ENCODE data around the gene ANKS1B. TPM values are rescaled to one million over a fixed set of nuclear protein-coding genes. Genes with fewer than 3 reads are reported as not detected.

Gene ANKS1B
- total RNA-seq, 4 donors from 2014 or later = 4.9 to 15.4 (median 9.4) TPM

DNA sequence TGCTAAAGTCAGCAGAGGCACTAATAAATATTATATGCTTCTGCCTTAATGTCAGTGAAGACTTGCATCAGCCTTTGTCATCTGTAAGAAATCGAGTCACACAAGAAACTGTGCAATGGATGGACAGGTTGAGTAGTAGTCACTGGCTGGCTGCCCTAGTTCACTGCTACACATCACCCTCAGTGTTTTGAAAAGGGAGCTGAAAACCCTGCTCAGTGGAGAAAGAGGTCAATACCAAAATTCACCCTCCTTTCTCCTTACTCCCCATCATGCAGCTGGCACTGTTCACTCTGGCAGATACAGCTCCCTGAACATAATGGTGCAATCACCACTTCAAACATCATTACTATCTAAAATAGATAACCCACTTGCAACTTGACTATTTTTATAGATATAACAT, 6.6 kb downstream of the ANKS1B start:
- 62% methylated on average over 1 of the region's 1 CpG for WGBS
- Histone ChIP-seq H3K9me3 (no peaks in the 10 kb centered on the region), H3K36me3 (no peaks in the 10 kb centered on the region), H3K27ac (no peak overlapping the region), H3K27me3 (no peaks in the 10 kb centered on the region), H3K4me3 (no peak overlapping the region), H3K4me1 (peaks cover 4% of the 10 kb centered on the region)
- no peak for DNase-seq (ENCODE audit: low spot score in 2 of 2)
- no peak for TF ChIP-seq POLR2A (IDR thresholded peaks at IDR 0.05)
- TF ChIP-seq POLR2AphosphoS5 (IDR thresholded peaks at IDR 0.05) = no peak
- TF ChIP-seq EP300 (IDR thresholded peaks at IDR 0.05) = no peak
- TF ChIP-seq, protein P1, sequence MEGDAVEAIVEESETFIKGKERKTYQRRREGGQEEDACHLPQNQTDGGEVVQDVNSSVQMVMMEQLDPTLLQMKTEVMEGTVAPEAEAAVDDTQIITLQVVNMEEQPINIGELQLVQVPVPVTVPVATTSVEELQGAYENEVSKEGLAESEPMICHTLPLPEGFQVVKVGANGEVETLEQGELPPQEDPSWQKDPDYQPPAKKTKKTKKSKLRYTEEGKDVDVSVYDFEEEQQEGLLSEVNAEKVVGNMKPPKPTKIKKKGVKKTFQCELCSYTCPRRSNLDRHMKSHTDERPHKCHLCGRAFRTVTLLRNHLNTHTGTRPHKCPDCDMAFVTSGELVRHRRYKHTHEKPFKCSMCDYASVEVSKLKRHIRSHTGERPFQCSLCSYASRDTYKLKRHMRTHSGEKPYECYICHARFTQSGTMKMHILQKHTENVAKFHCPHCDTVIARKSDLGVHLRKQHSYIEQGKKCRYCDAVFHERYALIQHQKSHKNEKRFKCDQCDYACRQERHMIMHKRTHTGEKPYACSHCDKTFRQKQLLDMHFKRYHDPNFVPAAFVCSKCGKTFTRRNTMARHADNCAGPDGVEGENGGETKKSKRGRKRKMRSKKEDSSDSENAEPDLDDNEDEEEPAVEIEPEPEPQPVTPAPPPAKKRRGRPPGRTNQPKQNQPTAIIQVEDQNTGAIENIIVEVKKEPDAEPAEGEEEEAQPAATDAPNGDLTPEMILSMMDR (IDR thresholded peaks at IDR 0.05) = no peak

DNA sequence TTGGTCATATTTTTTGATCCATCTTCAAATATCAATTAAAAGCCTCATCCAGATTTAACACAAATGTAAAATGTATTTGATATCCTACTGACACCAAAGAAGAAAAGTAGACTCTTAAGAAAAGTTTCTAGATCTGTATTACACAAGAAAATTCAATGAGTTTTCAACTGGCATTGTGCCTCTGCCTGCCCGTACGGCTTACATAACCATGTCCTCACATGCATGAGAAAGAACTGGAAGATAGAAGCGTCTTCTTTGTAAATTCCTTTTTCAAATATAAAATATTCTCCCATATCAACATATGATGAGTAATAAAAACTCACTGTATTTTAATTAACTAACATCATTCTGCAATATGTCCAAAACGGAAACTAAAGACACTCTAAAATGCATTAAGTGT, 7.2 kb downstream of the ANKS1B start:
- WGBS = 47% methylated on average over 4 of the region's 4 CpGs
- TF ChIP-seq POLR2A (IDR thresholded peaks at IDR 0.05) (no peak), POLR2AphosphoS5 (IDR thresholded peaks at IDR 0.05) (no peak), EP300 (IDR thresholded peaks at IDR 0.05) (no peak)
- TF ChIP-seq, protein P1 (IDR thresholded peaks at IDR 0.05) = no peak

DNA sequence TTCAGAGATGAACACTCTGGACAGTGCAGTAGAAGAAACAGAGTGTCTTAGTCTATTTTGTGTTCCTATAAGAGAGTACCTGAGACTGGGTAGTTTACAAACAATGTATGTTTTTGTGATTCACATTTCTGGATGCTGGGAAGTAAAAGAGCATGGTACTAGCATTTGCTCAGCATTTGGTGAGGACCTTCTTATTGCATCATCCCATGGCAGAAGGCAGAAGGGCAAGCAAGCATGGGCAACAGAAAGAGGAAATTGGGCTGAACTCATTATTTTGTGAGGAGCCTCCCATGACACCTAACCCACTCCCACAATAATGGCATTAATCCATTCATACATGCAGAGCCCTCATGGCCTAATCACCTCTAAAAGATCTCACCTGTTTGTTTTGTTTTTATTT, 8.0 kb downstream of the ANKS1B start:
- Histone ChIP-seq H3K27ac (no peak overlapping the region), H3K27me3 (no peaks in the 10 kb centered on the region), H3K4me1 (peaks cover 4% of the 10 kb centered on the region), H3K9me3 (no peaks in the 10 kb centered on the region), H3K4me3 (no peak overlapping the region), H3K36me3 (no peaks in the 10 kb centered on the region)
- no peak for DNase-seq (ENCODE audit: low spot score in 2 of 2)
- no peak for TF ChIP-seq POLR2A (IDR thresholded peaks at IDR 0.05)
- no peak for TF ChIP-seq POLR2AphosphoS5 (IDR thresholded peaks at IDR 0.05)

More for the DNA sequence above, 7.2 kb downstream of the ANKS1B start:
- H3K36me3 ChIP-seq = no peaks in the 10 kb centered on the region
- DNase-seq (ENCODE audit: low spot score in 2 of 2) = no peak
- H3K27ac ChIP-seq = no peak overlapping the region
- H3K9me3 ChIP-seq = no peaks in the 10 kb centered on the region
- no peak overlapping the region for H3K4me3 ChIP-seq
- no peaks in the 10 kb centered on the region for H3K27me3 ChIP-seq
- H3K4me1 ChIP-seq = peaks cover 4% of the 10 kb centered on the region

DNA sequence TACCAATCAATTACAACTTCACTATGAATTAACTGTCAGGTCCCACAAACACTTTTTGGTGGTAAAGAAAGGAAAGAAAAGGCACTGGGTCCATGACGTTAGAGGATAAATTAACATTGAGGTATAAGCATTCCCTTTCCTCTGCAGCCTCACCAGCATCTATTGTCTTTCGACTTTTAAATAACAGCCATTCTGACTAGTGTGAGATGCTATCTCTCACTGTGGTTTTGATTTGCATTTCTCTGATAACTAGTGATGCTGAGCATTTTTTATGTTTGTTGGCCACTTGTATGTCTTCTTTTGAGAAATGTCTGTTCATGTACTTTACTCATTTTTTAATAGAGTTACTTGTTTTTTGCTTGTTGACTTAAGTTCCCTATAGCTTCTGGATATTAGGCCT, 9.4 kb downstream of the ANKS1B start:
- WGBS = 72% methylated on average over 2 of the region's 2 CpGs

DNA sequence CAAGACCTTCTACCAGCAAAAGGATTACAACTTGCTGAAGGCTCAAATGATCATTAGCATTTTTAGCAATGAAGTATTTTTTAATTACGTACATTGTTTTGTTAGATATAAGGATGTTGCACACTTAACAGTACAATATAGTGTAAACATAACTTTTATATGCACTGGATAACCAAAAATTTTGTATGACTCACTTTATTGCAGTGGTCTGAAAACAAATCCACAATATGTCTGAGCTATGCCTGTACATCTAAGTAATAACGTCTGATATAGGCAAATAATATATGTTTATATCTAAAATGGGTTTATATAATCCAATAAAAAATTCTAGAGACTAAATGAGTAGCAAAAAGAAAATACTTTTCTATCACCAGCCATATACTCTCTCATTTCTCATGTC, 10.6 kb downstream of the ANKS1B start:
- H3K36me3 ChIP-seq = no peaks in the 10 kb centered on the region
- H3K4me3 ChIP-seq = no peak overlapping the region
- no peak for TF ChIP-seq EP300 (IDR thresholded peaks at IDR 0.05)
- TF ChIP-seq, protein P1 (IDR thresholded peaks at IDR 0.05) = no peak
- no peak for TF ChIP-seq POLR2AphosphoS5 (IDR thresholded peaks at IDR 0.05)
- no peak for TF ChIP-seq POLR2A (IDR thresholded peaks at IDR 0.05)
- no peaks in the 10 kb centered on the region for H3K9me3 ChIP-seq
- H3K27me3 ChIP-seq = no peaks in the 10 kb centered on the region
- WGBS = 94% methylated on average over 2 of the region's 2 CpGs
- DNase-seq (ENCODE audit: low spot score in 2 of 2) = no peak
- H3K4me1 ChIP-seq = peaks cover 4% of the 10 kb centered on the region
- H3K27ac ChIP-seq = no peak overlapping the region

More for the DNA sequence above, 9.4 kb downstream of the ANKS1B start:
- no peak overlapping the region for H3K4me3 ChIP-seq
- no peaks in the 10 kb centered on the region for H3K27me3 ChIP-seq
- no peaks in the 10 kb centered on the region for H3K9me3 ChIP-seq
- H3K27ac ChIP-seq = no peak overlapping the region
- TF ChIP-seq, protein P1 (IDR thresholded peaks at IDR 0.05) = no peak
- no peak for TF ChIP-seq EP300 (IDR thresholded peaks at IDR 0.05)
- no peak for TF ChIP-seq POLR2AphosphoS5 (IDR thresholded peaks at IDR 0.05)
- TF ChIP-seq POLR2A (IDR thresholded peaks at IDR 0.05) = no peak
- DNase-seq (ENCODE audit: low spot score in 2 of 2) = no peak
- H3K4me1 ChIP-seq = peaks cover 4% of the 10 kb centered on the region
- H3K36me3 ChIP-seq = no peaks in the 10 kb centered on the region

DNA sequence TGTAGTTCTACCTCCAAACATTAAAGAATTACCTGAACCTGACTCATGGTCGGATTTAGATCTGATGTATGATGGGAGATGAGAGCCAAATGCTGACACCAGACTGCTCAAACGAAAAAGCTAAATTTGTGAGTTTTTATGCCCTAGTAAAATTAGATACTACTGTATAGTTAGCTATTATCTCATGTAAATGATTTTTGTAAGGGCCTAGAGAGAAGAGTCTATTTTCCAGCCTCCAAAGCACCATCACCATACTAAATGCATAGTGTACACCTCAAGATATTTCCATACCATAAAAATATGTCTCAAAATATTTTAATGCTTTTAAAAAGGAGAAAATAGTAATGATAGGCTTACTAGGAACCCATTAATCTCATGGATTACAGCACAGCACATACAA, 18.3 kb downstream of the ANKS1B start:
- H3K9me3 ChIP-seq = no peaks in the 10 kb centered on the region
- H3K27me3 ChIP-seq = no peaks in the 10 kb centered on the region
- no peak overlapping the region for H3K27ac ChIP-seq
- H3K4me1 ChIP-seq = no peaks in the 10 kb centered on the region
- no peaks in the 10 kb centered on the region for H3K36me3 ChIP-seq
- WGBS = 85% methylated on average over 2 of the region's 2 CpGs
- TF ChIP-seq, protein P1 (IDR thresholded peaks at IDR 0.05) = no peak
- TF ChIP-seq POLR2AphosphoS5 (IDR thresholded peaks at IDR 0.05) (no peak), POLR2A (IDR thresholded peaks at IDR 0.05) (no peak), EP300 (IDR thresholded peaks at IDR 0.05) (no peak)
- H3K4me3 ChIP-seq = no peak overlapping the region
- DNase-seq (ENCODE audit: low spot score in 2 of 2) = no peak

Measured in suprapubic skin (tissue), 4 donors.